GM12801 (cell line): ENCODE data around the gene ACSM2A.
"Not testable (repeated sequence)": the region's sequence is repeated elsewhere in the genome, so short reads cannot be mapped to it uniquely, and the experiment has no call there.

Source experiments
- TF ChIP-seq, protein P1 (sequence below): IDR thresholded peaks from one replicate; pipeline ENCODE4 v1.5.1; 2011; ENCODE audit warnings: control low read depth; ENCODE audit not compliant: insufficient read length; ENCODE audit errors: extremely low read depth

Gene ACSM2A, protein sequence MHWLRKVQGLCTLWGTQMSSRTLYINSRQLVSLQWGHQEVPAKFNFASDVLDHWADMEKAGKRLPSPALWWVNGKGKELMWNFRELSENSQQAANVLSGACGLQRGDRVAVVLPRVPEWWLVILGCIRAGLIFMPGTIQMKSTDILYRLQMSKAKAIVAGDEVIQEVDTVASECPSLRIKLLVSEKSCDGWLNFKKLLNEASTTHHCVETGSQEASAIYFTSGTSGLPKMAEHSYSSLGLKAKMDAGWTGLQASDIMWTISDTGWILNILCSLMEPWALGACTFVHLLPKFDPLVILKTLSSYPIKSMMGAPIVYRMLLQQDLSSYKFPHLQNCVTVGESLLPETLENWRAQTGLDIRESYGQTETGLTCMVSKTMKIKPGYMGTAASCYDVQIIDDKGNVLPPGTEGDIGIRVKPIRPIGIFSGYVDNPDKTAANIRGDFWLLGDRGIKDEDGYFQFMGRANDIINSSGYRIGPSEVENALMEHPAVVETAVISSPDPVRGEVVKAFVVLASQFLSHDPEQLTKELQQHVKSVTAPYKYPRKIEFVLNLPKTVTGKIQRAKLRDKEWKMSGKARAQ

DNA sequence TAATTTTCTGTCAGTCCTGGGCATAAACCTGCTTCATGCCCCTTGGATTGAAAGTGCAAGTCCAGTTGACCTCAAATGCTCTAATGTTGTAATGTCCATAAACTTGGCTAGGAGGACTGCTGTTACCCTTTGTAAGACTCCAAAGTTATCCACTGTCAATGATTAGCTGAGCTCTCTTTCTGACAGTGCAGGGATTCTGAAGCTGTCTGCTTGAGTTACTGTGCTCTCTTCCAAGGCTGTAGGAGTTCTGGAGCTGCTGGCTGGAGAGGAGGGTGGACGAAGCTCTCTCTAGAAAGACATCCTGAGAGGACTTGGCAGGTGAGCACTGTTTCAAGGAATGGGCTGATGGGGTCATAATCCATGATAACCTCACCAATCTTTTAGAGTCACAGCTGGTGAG is at the start of gene ACSM2A:
Gene ACSM2A (plus strand): TSS at position 158 of the 400 bp plus-strand sequence. CDS start 8,594 bp downstream, outside the sequence.
- TF ChIP-seq, protein P1, sequence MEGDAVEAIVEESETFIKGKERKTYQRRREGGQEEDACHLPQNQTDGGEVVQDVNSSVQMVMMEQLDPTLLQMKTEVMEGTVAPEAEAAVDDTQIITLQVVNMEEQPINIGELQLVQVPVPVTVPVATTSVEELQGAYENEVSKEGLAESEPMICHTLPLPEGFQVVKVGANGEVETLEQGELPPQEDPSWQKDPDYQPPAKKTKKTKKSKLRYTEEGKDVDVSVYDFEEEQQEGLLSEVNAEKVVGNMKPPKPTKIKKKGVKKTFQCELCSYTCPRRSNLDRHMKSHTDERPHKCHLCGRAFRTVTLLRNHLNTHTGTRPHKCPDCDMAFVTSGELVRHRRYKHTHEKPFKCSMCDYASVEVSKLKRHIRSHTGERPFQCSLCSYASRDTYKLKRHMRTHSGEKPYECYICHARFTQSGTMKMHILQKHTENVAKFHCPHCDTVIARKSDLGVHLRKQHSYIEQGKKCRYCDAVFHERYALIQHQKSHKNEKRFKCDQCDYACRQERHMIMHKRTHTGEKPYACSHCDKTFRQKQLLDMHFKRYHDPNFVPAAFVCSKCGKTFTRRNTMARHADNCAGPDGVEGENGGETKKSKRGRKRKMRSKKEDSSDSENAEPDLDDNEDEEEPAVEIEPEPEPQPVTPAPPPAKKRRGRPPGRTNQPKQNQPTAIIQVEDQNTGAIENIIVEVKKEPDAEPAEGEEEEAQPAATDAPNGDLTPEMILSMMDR = not testable (repeated sequence)

DNA sequence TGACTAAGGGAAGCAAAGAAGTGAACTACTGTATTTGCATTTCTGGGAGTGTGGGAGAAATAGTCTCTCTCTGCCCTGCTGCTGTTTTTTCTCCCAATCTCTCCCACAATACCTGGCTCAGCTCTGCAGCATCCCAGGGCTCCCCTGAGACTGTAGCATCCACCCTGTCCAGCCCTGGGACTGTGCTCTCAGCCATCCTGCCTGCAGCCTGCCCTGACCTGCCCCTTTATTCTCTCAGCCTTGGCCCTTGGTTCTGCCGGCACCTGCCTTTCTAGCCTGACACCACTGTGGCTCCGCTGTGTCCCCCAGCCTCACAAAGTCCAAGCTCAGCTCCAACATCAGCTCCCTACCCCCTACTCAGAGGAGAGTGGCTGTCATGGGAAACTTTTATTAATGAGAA is 48.7 kb upstream of the ACSM2A start:
- TF ChIP-seq, protein P1 = no peak

DNA sequence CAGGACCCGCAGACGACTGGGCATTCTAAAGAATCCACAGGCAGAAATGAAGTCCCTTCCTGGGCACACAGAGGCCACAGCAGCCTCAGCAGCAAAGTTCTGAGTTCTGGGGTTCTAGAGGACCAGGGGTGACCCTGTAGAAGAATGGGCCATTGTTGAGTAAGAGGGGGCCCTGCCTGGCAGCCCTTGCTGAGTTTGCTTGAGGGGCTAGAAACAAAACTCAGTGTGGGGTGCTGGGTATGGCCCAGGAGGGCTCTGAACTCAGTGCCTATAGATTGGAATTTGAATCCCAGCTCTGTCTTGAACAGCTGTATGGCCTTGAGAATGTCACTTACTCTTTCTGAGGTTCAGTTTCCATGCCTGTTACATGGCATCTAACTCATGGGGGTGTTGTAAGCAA is 46.7 kb upstream of the ACSM2A start, which contains the start of gene PDILT:
Gene PDILT (minus strand): TSS at position 101 of the 400 bp plus-strand sequence. CDS start 5,437 bp downstream, outside the sequence.
- TF ChIP-seq, protein P1 = no peak

DNA sequence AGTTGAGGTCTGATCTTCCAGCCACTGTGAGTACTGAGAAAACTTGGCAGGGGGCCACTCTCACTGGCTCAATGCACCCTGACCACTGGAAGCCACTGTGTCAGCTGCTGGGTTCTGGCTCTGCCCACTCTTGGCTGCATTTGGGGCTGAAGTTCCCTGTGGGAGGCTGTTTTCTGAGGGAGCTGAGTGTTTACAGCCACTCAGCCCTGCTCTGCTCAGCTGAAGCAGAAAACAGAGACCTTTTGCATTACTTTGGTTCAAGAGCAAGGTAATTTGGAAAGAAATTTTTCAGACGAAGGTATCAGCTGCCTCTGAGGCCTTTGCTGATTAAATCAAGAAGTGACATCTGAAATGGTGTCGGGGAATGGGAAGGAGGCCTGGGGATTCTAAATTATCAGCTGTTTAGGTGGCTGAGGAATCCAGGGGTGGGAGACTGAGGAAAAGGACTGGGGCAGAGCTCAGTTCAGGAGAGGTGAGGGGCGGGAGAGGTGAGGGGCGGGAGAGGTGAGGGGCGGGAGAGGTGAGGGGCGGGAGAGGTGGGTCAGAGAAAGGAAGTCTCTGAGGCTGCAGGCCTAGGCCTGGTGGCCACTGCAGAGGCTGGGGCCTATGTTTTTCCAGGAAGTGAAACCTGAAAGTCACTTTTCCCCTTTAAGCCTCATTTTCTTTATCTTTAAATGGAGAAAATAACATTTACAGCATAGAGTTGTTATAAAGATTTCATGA is 41.8 kb upstream of the ACSM2A start, which contains the start of gene ACSM5:
Gene ACSM5 (plus strand): TSS at position 137 of the 723 bp plus-strand sequence. CDS start 1,951 bp downstream, outside the sequence.
- TF ChIP-seq, protein P1 = no peak

DNA sequence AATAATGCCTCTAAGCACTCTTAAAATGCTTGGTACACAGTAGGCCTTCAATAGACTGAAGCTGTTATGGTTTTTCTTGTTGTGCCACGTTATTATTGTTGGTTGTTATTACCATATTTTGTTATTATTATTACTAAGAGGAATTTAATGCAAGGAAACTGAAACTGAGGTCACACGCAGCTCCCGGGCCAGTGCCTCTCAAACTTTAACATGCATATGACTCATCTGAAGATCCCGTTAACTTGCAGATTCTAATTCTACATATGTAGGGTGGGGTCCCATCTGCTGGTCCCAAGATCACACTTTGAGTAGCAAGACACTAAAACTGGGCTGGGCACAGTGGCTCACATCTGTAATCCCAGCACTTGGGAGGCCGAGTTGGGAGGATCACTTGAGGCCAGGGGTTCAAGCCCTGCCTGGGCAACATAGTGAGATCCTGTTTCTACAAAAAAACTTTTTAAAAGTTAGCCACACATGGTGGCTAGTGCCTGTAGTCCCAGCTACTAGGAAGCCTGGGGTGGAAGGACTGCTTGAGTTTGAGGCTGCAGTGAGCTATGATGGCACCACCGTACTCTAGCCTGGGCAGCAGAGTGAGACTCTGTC is 41.1 kb upstream of the ACSM2A start:
- TF ChIP-seq, protein P1 = no peak

DNA sequence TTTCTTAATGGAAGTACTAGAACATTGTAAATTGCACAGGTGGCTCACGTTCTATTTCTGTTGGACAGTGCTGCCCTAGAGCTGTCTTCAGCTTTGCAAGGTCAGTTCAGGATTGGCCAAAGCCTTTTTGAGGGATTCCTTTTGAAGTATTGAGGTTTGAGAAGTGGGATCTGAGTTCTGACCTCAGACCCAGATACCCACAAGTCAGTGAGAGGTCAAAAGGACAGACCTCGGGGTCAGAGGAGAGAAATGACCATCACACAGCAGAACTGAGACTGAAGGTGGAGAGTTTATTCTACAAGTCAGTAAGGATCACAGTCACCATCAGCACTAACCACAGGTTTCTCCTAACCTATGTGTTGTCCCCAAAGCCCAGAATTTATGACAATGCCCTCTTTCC is 40.3 kb upstream of the ACSM2A start:
- TF ChIP-seq, protein P1 = no peak
